Gastrocnemius medialis (tissue), 4 donors: ENCODE measurements around the gene TMIGD3. TPM values are rescaled to one million over a fixed set of nuclear protein-coding genes. Genes with fewer than 3 reads are reported as not detected.

Experiments
- ATAC-seq, 2 donors: fragments of 150-250 bp; one replicate each; pipeline ENCODE4 v1.9.1; 2016
- DNase-seq, 2 donors: peaks; one replicate each; pipeline ENCODE4 v3.0.0-alpha.2; 2019
- H3K27ac ChIP-seq, 4 donors: fragments of 200-600 bp; sonication (generic); 1 replicate in 1 of 4; 2 replicates in 3 of 4; pipeline ENCODE4 v1.5.1; 2016 to 2018; ENCODE audit warnings: mild to moderate bottlenecking in 2 of 4, moderate library complexity in 1 of 4
- H3K27me3 ChIP-seq, 3 donors: fragments of 200-600 bp; sonication (generic) in 2 of 3; 1 replicate in 1 of 3; 2 replicates in 2 of 3; pipeline versions ENCODE4 v1.5.1 to v1.6.0; 2016 to 2019; ENCODE audit warnings: mild to moderate bottlenecking in 1 of 3, moderate library complexity in 1 of 3
- H3K36me3 ChIP-seq, 2 donors: fragments of 200-600 bp; sonication (generic) in 1 of 2; one replicate each; pipeline ENCODE4 v1.5.1; 2017 to 2018
- H3K4me1 ChIP-seq, 2 donors: fragments of 200-600 bp; sonication (generic) in 1 of 2; one replicate each; pipeline ENCODE4 v1.5.1; 2016 to 2017; ENCODE audit warnings: mild to moderate bottlenecking in 2 of 2
- H3K4me3 ChIP-seq, 4 donors: fragments of 200-600 bp; sonication (generic) in 3 of 4; 1 replicate in 1 of 4; 2 replicates in 3 of 4; pipeline ENCODE4 v1.5.1; 2016 to 2019; ENCODE audit warnings: mild to moderate bottlenecking in 2 of 4
- H3K9me3 ChIP-seq, 3 donors: fragments of 200-600 bp; sonication (generic) in 2 of 3; 1 replicate in 1 of 3; 2 replicates in 2 of 3; pipeline ENCODE4 v1.5.1; 2016 to 2019
- CTCF ChIP-seq, 5 experiments: fragments of 450-650 bp in 3 of 5; fragments of 200-600 bp in 2 of 5; sonication (generic) in 2 of 5; IDR thresholded peaks in 4 of 5; conservative IDR thresholded peaks in 1 of 5; 1 replicate in 4 of 5; 2 replicates in 1 of 5; pipeline ENCODE4 v1.5.1; 2016 to 2019; ENCODE audit warnings: antibody characterized with exemption in 5 of 5, mild to moderate bottlenecking in 3 of 5, moderate library complexity in 3 of 5
- POLR2A ChIP-seq, 2 donors: fragments of 450-650 bp; IDR thresholded peaks; one replicate each; pipeline ENCODE4 v1.6.1; 2017; ENCODE audit warnings: antibody characterized with exemption in 2 of 2, mild to moderate bottlenecking in 2 of 2, moderate library complexity in 2 of 2
- in situ Hi-C, 4 donors: fragments of 200-750 bp; cut with MboI; loops; one replicate each; pipeline versions ENCODE4 v1.15.0 to v1.8.0; 2017; ENCODE audit warnings: low sequenced_read_pairs in 4 of 4
- intact Hi-C: fragments of 100-400 bp; cut with DNase I; formaldehyde crosslinking; loops from one replicate; pipeline ENCODE4 v1.15.1; 2023; ENCODE audit warnings: low total_unique reads
- total RNA-seq, 4 donors: library from RNA; depleted of rRNA; stranded (reverse); fragments of >200 nt; gene quantifications; one replicate each; pipeline versions ENCODE4 v1.1.0 to v1.2.3, GENCODE V29; 2016

Gene TMIGD3
- total RNA-seq, 4 donors from 2014 or later: 0.51 to 0.67 (median 0.55) TPM; not detected in 1

GRCh38 chr1:111520053-111520452, 16.6 kb upstream of the TMIGD3 start:
- ATAC-seq (no peak), DNase-seq (no peak)
- intact Hi-C loops: no loop called here

GRCh38 chr1:111517469-111518225, 14.2 kb upstream of the TMIGD3 start:
- H3K4me3 ChIP-seq: no peak overlapping the region
- intact Hi-C loops (no loop called here), in situ Hi-C loops (no loop called here)
- peaks cover 7 to 17% of the 10 kb centered on the region in 2 donors for H3K4me1 ChIP-seq
- TF ChIP-seq CTCF (IDR thresholded peaks at IDR 0.05 in 4 of 5, conservative IDR thresholded peaks at IDR 0.05 in 1 of 5): no peak
- TF ChIP-seq POLR2A (IDR thresholded peaks at IDR 0.05): no peak
- H3K27me3 ChIP-seq: no peaks in the 10 kb centered on the region
- no peak overlapping the region for H3K27ac ChIP-seq
- ATAC-seq: no peak
- DNase-seq: no peak
- H3K9me3 ChIP-seq: no peaks in the 10 kb centered on the region
- H3K36me3 ChIP-seq: no peaks in the 10 kb centered on the region

More at GRCh38 chr1:111520053-111520452, 16.6 kb upstream of the TMIGD3 start:
- Histone ChIP-seq H3K9me3 (no peaks in the 10 kb centered on the region), H3K27me3 (no peaks in the 10 kb centered on the region), H3K27ac (no peak overlapping the region), H3K36me3 (no peaks in the 10 kb centered on the region), H3K4me1 (peaks cover 7 to 17% of the 10 kb centered on the region in 2 donors), H3K4me3 (no peak overlapping the region)
- in situ Hi-C loops: no loop called here
- no peak for TF ChIP-seq POLR2A (IDR thresholded peaks at IDR 0.05)
- TF ChIP-seq CTCF (IDR thresholded peaks at IDR 0.05 in 4 of 5, conservative IDR thresholded peaks at IDR 0.05 in 1 of 5): no peak

- ATAC-seq (peak; percentile 33 to 66), DNase-seq (peak in 1 of 2 donors; percentile 29)
- peak overlapping the region; percentile 54 to 75 (median 72) for H3K27ac ChIP-seq
- H3K36me3 ChIP-seq: no peaks in the 10 kb centered on the region
- intact Hi-C loops (no loop called here), in situ Hi-C loops (no loop called here)
- H3K4me1 ChIP-seq: peaks cover 7 to 17% of the 10 kb centered on the region in 2 donors
- H3K27me3 ChIP-seq: no peaks in the 10 kb centered on the region
- TF ChIP-seq CTCF (IDR thresholded peaks at IDR 0.05 in 4 of 5, conservative IDR thresholded peaks at IDR 0.05 in 1 of 5) (peak in 1 of 5 experiments; percentile 29), POLR2A (IDR thresholded peaks at IDR 0.05) (no peak)
- H3K4me3 ChIP-seq: peak overlapping the region; percentile 32 to 54 (median 48)
- no peaks in the 10 kb centered on the region for H3K9me3 ChIP-seq
These were observed 12.6 kb upstream of the TMIGD3 start for GRCh38 chr1:111516005-111516535.

GRCh38 chr1:111515291-111516004, 12.0 kb upstream of the TMIGD3 start:
- peak; percentile 57 to 60 for ATAC-seq
- in situ Hi-C loops: no loop called here
- peaks cover 8 to 17% of the 10 kb centered on the region in 2 donors for H3K4me1 ChIP-seq

More at GRCh38 chr1:111515291-111516004, 12.0 kb upstream of the TMIGD3 start:
- no peaks in the 10 kb centered on the region for H3K36me3 ChIP-seq
- intact Hi-C loops: no loop called here
- DNase-seq: peak in 1 of 2 donors; percentile 19
- H3K27me3 ChIP-seq: no peaks in the 10 kb centered on the region
- H3K4me3 ChIP-seq: peak overlapping the region; percentile 32 to 54 (median 48)
- H3K9me3 ChIP-seq: no peaks in the 10 kb centered on the region
- TF ChIP-seq CTCF (IDR thresholded peaks at IDR 0.05 in 4 of 5, conservative IDR thresholded peaks at IDR 0.05 in 1 of 5) (no peak), POLR2A (IDR thresholded peaks at IDR 0.05) (no peak)
- peak overlapping the region; percentile 54 to 75 (median 72) for H3K27ac ChIP-seq
